CD4-positive, alpha-beta T cell treated with Interleukin-12 subunit alpha and Interleukin-12 subunit beta, for 1 hour (primary cell): ENCODE measurements around the gene ADAM23.

Source experiments
- DNase-seq: peaks from one replicate; pipeline ENCODE4 v3.0.0-alpha.2; 2020

ADAM23 gene

GRCh38 chr2:206512999-206513398 is 69.7 kb downstream of the ADAM23 start:
- no peak for DNase-seq

DNA sequence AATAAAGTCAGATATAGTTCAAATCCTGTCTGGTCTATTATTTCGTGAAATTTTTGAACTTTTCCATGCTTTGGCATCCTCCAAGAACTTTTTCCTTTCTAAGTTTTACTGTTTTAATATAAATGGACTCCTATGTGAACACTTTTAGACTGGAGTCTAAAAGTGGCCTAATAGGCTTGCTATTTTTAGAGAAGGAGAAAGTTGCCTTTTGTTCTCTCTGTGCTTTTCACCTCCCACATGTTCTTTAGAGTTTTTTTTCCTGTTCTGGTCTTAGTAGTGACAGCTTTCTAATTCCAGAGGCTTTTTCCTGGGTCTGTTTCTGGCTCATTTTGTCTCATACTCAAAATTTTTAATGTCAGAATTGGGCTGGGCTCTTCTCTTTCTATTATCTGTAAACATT is 72.2 kb downstream of the ADAM23 start:
- DNase-seq, result no peak

GRCh38 chr2:206518997-206519396 is 75.7 kb downstream of the ADAM23 start:
- no peak for DNase-seq

DNA sequence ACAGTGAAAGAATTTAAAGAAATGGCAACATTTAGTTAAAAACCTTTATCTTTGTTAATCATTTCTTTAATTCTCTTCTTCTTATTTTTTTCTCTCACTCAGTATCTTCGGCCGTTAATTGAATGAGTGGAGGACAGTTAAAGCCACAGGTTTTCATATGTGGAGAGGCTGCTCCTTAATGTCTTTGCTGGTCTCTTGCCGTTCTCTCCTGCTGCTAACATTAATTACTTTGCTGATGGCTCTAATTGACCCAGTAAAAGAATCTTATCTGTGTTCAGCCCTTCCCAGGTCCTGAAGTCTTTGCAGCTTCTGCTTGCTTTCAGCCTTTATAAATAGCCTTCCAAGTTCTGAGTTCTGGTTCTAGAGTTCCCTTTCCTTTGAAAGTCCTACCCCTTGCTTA is 77.1 kb downstream of the ADAM23 start:
- no peak for DNase-seq

- DNase-seq, result no peak
Measured at GRCh38 chr2:206521115-206521514, 77.8 kb downstream of the ADAM23 start.

DNA sequence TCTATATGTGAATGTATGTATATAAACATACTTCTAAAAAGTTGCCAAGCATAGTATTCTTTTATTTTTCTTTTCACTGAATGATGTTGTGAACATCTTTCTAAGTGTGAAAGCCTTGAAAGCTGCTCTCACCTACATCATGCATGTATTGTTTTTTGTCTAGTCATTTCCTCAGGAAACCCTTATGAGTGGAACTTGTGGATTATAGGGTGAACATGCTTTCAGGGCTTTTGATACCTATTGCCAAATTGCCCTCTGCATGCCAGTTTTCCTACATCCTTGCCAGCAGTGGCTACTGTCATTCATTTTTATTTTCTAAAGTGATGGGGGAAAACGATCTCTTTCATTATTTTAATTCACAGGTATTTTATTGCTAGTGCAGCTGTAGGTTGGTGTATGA is 78.3 kb downstream of the ADAM23 start:
- no peak for DNase-seq

DNA sequence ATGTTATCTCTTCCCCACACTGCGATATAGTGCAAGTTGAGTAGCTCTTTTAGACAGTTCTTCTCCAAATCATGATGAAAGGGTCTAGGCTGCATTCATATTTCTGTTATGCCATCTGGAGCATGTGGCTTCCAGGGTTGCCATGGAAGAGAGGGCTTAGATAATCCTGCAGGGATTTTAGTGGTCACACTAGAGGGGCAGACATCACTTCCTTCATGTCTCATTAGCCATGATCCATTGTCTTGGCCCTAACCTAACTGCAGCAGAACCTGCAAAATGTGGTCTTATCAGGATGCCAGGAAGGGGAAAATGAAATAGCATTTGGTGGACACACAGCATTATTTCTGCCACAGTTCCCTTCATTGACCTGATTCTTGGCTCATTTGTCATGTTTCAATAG is 83.1 kb downstream of the ADAM23 start:
- DNase-seq, result no peak

DNA sequence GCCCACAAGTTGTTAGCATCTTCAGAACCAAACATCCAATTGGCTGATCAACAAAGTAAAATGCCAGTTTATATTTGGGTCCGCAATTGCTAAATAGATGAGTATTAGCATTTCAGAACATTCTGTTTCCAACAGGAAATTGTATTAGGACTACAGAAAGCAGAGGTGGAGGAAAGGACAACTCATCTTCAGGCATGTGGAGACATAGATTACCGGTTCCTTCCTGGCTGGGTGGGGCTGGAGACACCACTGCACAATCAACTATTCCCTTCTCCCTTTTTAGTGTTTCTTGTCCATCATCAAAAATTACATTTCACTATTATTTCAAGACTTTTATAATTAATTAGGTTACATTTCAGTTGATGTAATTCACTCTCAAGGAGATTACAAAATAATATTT is 83.8 kb downstream of the ADAM23 start:
- no peak for DNase-seq

DNA sequence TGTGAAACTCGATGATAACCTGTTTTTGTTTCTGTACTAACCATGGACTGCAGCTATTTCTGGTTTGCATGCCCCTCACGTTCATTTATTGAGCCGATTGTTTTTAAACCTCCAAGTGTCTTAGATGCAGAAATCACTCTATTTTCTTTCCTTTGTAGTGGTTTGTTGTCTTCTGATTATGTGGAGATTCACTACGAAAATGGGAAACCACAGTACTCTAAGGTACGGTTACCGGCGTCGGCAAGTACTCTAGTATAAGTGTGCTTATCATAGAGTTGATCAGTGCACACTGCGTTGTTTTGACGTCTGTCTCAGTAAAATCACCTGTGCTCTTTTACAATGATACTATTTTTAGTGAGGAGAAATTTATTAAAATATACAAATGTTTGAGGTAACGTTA is 87.4 kb downstream of the ADAM23 start:
- peak; percentile 56 for DNase-seq

DNA sequence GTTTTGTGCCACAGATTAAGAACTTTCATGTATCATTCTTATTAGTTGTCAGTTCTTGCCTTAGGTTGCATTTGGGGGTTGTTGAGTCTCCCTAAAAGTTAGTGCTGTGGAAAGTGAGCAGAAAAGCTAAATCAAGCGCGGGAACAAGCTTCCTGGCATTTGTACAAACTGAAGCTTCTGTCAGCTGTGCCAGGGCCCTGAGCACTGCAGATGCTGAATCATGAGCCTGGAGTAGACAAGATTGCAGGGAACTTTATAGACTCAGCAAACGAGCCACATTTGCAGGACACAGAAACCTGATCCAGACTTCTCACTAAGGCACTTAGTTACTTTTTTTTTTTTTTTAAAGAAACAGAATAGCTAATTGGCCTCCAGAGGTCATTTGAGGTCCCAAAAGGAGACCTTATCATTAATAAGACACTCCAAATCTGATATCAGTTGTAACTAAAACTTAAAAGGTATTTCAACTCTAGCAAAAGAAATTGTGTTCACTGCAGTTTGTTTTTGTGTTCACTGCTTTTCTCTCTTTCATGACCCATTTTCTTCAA is 88.7 kb downstream of the ADAM23 start:
- DNase-seq, result no peak

- DNase-seq, result no peak
Measured at GRCh38 chr2:206533977-206534376, 90.6 kb downstream of the ADAM23 start.

- no peak for DNase-seq
Measured at GRCh38 chr2:206535260-206535986, 92.1 kb downstream of the ADAM23 start.

DNA sequence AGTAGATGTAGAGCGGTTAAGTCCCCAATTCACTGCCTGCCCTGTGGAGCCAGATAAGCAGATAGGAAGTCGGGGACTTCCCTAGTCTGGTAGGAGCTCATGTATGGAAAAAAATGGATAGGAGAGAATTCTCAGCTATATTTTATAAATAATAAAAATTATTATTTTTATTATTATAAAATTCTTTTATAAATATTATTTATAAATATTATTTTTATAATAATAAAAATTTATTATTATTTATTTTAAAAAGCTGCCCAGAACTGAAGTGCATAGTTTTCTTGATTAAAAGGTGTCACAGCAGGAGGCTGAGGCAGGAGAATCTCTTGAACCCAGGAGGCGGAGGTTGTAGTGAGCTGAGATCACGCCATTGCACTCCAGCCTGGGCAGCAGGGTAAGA is 97.4 kb downstream of the ADAM23 start:
- no peak for DNase-seq

DNA sequence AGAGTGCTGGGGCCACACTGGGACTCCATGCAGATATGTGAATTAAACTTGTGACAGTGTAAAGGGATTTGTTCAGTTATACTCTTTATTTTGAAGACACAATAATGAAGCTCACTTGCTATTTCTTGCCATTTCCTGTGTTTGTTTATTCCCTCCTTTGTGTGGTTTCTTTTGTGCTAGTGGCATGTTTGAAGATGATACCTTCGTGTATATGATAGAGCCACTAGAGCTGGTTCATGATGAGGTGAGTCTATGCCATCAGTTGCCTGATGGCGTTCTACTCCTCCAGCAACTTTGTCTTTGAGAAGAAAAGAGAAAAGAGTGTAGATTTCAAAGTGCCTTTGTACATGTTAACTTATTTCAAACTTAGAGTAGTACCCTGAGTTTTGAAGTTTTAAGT is 99.7 kb downstream of the ADAM23 start:
- no peak for DNase-seq

DNA sequence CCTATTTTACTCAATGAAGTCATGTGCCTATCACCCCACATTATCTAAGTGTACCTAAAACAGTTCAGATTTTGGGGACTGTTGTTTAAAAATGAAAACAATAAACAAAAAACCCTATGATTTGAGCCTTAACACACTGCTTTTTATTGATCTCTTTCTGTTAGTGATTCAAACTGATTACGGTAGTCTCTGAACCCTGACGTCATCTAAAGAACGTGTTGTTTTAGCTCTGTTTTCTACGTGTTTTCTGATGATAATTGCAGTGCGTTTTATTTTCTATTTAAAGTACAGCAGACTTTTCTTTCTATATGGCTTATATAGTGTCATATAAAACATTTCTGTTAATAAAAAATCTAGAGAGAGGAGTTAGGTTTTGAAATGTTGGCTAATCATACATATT is 105.1 kb downstream of the ADAM23 start:
- no peak for DNase-seq

- no peak for DNase-seq
Measured at GRCh38 chr2:206555721-206556120, 112.4 kb downstream of the ADAM23 start.

DNA sequence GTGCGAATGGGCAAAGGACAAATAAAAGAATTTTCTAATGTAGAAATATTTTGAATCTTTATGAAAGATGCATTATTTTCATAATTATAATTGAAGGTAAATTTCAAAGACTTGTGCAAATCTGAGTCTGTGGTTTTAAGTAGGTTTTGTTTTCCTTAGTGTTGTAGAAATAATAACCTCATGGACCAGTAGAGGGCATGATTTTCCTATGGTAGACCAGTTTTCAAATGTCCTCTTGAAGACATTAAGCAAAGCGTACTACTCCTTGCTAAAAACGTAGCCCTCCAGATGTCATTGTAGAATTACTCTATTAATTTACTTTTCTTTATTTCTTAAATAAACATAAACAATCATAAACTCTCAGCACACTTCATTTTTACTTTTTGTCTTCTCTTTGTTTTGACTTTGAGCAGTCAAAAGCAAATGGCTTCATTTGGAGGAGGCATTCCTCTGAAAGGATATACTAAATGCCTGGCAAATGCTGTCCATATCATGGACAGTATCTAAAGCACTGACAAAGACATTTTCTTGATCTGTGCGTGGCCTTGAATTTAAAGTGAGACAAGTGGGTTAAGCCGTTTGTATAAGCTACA is 113.1 kb downstream of the ADAM23 start:
- peak; percentile 38 for DNase-seq

- DNase-seq, result no peak
Measured at GRCh38 chr2:206557321-206557720, 114.0 kb downstream of the ADAM23 start.

DNA sequence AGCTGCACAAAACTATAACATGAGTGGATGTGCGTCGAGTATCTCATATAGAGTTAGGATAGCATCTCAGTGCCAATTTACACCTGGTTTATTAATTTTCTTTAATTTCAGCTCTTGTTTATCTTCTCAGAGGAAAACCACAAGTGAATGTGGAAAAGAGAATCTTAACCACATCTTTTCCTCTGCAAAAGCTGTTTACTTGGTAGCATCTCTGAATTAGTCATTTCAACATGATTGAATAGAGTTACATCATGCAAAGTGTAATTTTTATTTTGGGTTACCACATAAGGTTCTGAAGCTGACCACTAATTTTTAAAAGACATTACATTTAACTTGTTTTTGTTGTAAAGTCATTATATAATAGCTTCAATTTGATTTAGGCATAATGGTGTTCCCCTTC is 115.2 kb downstream of the ADAM23 start:
- DNase-seq, result no peak

DNA sequence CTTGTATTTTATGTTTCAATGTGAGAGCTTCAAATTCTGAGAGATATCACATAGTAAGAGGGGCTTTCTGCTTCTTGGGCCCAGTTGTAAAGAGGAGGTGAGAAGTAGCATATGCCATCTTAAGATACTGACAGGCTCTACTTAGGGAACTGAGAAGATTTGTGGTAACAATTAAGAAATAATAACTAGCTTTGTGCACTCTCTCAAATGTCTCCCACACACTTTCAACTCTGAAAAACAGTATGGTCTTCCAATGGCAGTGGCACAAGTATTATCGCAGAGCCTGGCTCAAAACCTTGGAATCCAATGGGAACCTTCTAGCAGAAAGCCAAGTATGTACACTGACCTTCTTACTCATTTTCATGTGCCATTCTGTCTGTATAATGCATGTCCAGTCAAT is 118.6 kb downstream of the ADAM23 start:
- no peak for DNase-seq

DNA sequence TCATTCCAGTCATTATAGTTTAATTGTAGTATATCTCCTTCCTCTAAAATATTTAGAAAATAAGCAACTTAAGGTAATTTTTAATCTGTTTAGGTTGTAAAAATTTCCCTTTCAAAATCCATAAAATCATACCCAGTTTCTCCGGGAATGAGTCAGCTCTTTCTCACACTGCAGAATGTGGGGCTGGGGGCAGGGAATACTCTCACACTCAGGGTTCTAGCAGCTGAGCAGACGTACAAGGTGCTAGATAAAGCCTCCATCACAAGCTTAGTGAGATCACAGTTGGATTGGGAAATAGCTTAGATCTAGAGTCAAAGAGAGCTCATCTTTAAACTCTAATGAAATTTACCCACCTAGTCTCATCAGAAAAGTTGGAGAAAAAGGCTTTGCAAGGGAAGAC is 119.0 kb downstream of the ADAM23 start:
- no peak for DNase-seq

- DNase-seq, result no peak
Measured at GRCh38 chr2:206563374-206563773, 120.0 kb downstream of the ADAM23 start.

- DNase-seq, result no peak
Measured at GRCh38 chr2:206565666-206566065, 122.3 kb downstream of the ADAM23 start.

DNA sequence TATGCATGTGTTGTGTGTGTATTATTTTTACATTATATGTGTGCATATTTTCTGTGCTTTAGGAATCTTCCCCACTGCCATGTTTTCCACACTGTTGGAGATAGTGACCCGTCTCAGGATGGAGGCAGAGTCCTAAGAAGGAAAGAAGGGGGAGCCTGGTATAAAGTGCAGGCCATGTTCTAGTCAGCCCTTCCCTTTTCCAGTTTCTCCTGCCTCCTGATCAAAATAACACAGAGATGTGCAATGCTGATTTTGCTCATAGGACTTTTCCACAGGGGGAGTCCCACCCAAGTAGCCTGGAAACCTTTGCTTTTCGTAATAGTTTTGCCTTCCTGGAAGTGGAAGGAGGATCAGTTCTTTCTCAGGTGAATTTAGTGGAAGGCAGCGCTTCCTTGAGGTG is 126.1 kb downstream of the ADAM23 start:
- DNase-seq, result no peak

- DNase-seq, result no peak
Measured at GRCh38 chr2:206570199-206570598, 126.9 kb downstream of the ADAM23 start.
